H1 (cell line): ENCODE results near the gene LY6G5B. TPM values are rescaled to one million over a fixed set of nuclear protein-coding genes. Genes with fewer than 3 reads are reported as not detected.

Experiments
- CTCF ChIA-PET: fragments of 300-600 bp; sonication (Branson Sonifier 250); formaldehyde crosslinking; loops from one replicate; lab custom pipeline; 2021; ENCODE audit not compliant: partially characterized antibody; lab: Charles Lee
- POLR2A ChIA-PET: fragments of 300-600 bp; sonication (Branson Sonifier 250); formaldehyde crosslinking; loops from one replicate; lab custom pipeline; 2021; ENCODE audit warnings: inconsistent platforms; ENCODE audit not compliant: partially characterized antibody; lab: Charles Lee
- DNase-seq, 2 experiments: peaks; one replicate each; pipeline versions ENCODE4 v3.0.0 to v3.0.0-alpha.2; 2010 to 2022; ENCODE audit warnings: low spot score in 2 of 2, low read depth in 1 of 2, mixed read lengths in 1 of 2
- FAIRE-seq: peaks from 2 replicates; lab custom pipeline; 2011; peaks lifted over from hg19 to GRCh38; lab: Jason Lieb, UNC
- H2AFZ ChIP-seq: 2 replicates; pipeline ENCODE4 v1.8.1; 2012; ENCODE audit warnings: low read length, inconsistent platforms
- H2AK5ac ChIP-seq: 2 replicates; pipeline ENCODE4 v1.6.1; 2013; ENCODE audit warnings: low read depth, low read length
- H2BK120ac ChIP-seq: replicated peaks from 2 replicates; pipeline ENCODE3; 2013; ENCODE audit warnings: low read depth, low read length, inconsistent platforms
- H2BK12ac ChIP-seq: 2 replicates; pipeline ENCODE4 v1.6.1; 2013; ENCODE audit warnings: low read depth, low read length
- H2BK15ac ChIP-seq: 2 replicates; pipeline ENCODE4 v1.6.1; 2013; ENCODE audit warnings: low read length
- H2BK20ac ChIP-seq: 2 replicates; pipeline ENCODE4 v1.6.1; 2013; ENCODE audit warnings: low read length
- H2BK5ac ChIP-seq: 2 replicates; pipeline ENCODE4 v1.6.1; 2013; ENCODE audit warnings: low read depth, low read length
- H3K14ac ChIP-seq: 2 replicates; pipeline ENCODE4 v1.6.1; 2013; ENCODE audit warnings: inconsistent platforms; ENCODE audit not compliant: insufficient read length
- H3K18ac ChIP-seq: 2 replicates; pipeline ENCODE4 v1.6.1; 2013; ENCODE audit warnings: low read length; ENCODE audit errors: extremely low read depth
- H3K23ac ChIP-seq: 2 replicates; pipeline ENCODE4 v1.6.1; 2013; ENCODE audit warnings: inconsistent platforms; ENCODE audit not compliant: insufficient read length
- H3K23me2 ChIP-seq: 2 replicates; pipeline ENCODE4 v1.6.1; 2013; ENCODE audit warnings: low read depth, low read length
- H3K27ac ChIP-seq: 2 replicates; pipeline ENCODE4 v1.6.1; 2011; ENCODE audit warnings: low read depth, low read length, inconsistent platforms
- H3K27me3 ChIP-seq, 4 experiments: replicated peaks in 1 of 4; 1 replicate in 1 of 4; 2 replicates in 3 of 4; pipeline versions ENCODE4 v1.6.1 to v1.8.1; 2011 to 2013; ENCODE audit warnings: low read length in 3 of 4, mild to moderate bottlenecking in 3 of 4, inconsistent platforms in 2 of 4, mixed read lengths in 2 of 4, moderate library complexity in 1 of 4; ENCODE audit not compliant: control insufficient read depth in 3 of 4, insufficient read depth in 3 of 4; ENCODE audit errors: extremely low read depth in 1 of 4
- H3K36me3 ChIP-seq, 4 experiments: 2 replicates each; pipeline versions ENCODE4 v1.6.1 to v1.8.1; 2011 to 2013; ENCODE audit warnings: mild to moderate bottlenecking in 4 of 4, low read length in 3 of 4, moderate library complexity in 2 of 4, control low read depth in 1 of 4, inconsistent platforms in 1 of 4; ENCODE audit not compliant: insufficient read depth in 4 of 4, control insufficient read depth in 2 of 4
- H3K4ac ChIP-seq: replicated peaks from 2 replicates; pipeline ENCODE3; 2013; ENCODE audit warnings: low read length, low read depth, mixed read lengths, inconsistent platforms; ENCODE audit not compliant: insufficient read length
- H3K4me1 ChIP-seq, 4 experiments: replicated peaks in 1 of 4; 1 replicate in 1 of 4; 2 replicates in 3 of 4; pipeline versions ENCODE4 v1.6.1 to v1.8.1; 2011 to 2013; ENCODE audit warnings: low read length in 3 of 4, inconsistent platforms in 2 of 4, mixed read lengths in 1 of 4; ENCODE audit not compliant: insufficient read depth in 4 of 4, control insufficient read depth in 3 of 4
- H3K4me2 ChIP-seq, 2 experiments: 2 replicates each; pipeline versions ENCODE4 v1.6.1 to v1.8.1; 2011 to 2013; ENCODE audit warnings: low read depth in 2 of 2, low read length in 2 of 2, control low read depth in 1 of 2, inconsistent platforms in 1 of 2, mild to moderate bottlenecking in 1 of 2; ENCODE audit not compliant: insufficient read depth in 1 of 2
- H3K4me3 ChIP-seq, 4 experiments: fragments of 200-600, 300-600 bp in 1 of 4; sonication (generic), shearing (Covaris generic), sonication (Bioruptor Twin) in 1 of 4; 2 replicates each; pipeline versions ENCODE4 v1.5.1 to v1.8.1; 2011 to 2016; ENCODE audit warnings: low read length in 4 of 4, low read depth in 3 of 4, control low read depth in 2 of 4, inconsistent platforms in 2 of 4, mild to moderate bottlenecking in 2 of 4, mixed read lengths in 1 of 4, moderate library complexity in 1 of 4; ENCODE audit not compliant: insufficient read depth in 2 of 4; ENCODE audit errors: extremely low read depth in 1 of 4
- H3K56ac ChIP-seq: replicated peaks from 2 replicates; pipeline ENCODE3; 2013; ENCODE audit warnings: low read depth, mild to moderate bottlenecking, mixed read lengths, low read length, inconsistent platforms; ENCODE audit not compliant: insufficient read length
- H3K79me1 ChIP-seq: 2 replicates; pipeline ENCODE4 v1.6.1; 2013; ENCODE audit warnings: low read depth, low read length, control low read depth
- H3K79me2 ChIP-seq, 2 experiments: 2 replicates each; pipeline versions ENCODE4 v1.6.1 to v1.8.1; 2012 to 2013; ENCODE audit warnings: low read length in 2 of 2, mild to moderate bottlenecking in 2 of 2, inconsistent platforms in 1 of 2; ENCODE audit not compliant: insufficient read depth in 2 of 2, control insufficient read depth in 1 of 2
- H3K9ac ChIP-seq, 4 experiments: replicated peaks in 1 of 4; 1 replicate in 1 of 4; 2 replicates in 3 of 4; pipeline versions ENCODE4 v1.6.1 to v1.8.1; 2011 to 2013; ENCODE audit warnings: low read depth in 3 of 4, low read length in 3 of 4, control low read depth in 2 of 4, mild to moderate bottlenecking in 2 of 4, moderate library complexity in 2 of 4, inconsistent platforms in 1 of 4; ENCODE audit errors: extremely low read depth in 1 of 4
- H3K9me3 ChIP-seq, 2 experiments: 2 replicates each; pipeline versions ENCODE4 v1.6.1 to v1.8.1; 2012 to 2013; ENCODE audit warnings: mild to moderate bottlenecking in 2 of 2, moderate library complexity in 2 of 2, control low read depth in 1 of 2, inconsistent platforms in 1 of 2, low read depth in 1 of 2, low read length in 1 of 2, mixed read lengths in 1 of 2; ENCODE audit not compliant: insufficient read depth in 2 of 2
- H4K20me1 ChIP-seq, 2 experiments: replicated peaks in 1 of 2; 2 replicates each; pipeline versions ENCODE3 to v1.8.1; 2011 to 2013; ENCODE audit warnings: inconsistent platforms in 2 of 2, low read length in 2 of 2, mild to moderate bottlenecking in 1 of 2; ENCODE audit not compliant: insufficient read depth in 2 of 2, control insufficient read depth in 1 of 2
- H4K5ac ChIP-seq: 2 replicates; pipeline ENCODE4 v1.6.1; 2013; ENCODE audit warnings: low read length, low read depth, mixed read lengths, inconsistent platforms; ENCODE audit not compliant: insufficient read length
- H4K8ac ChIP-seq: 2 replicates; pipeline ENCODE4 v1.8.0; 2013; ENCODE audit warnings: mild to moderate bottlenecking, moderate library complexity, low read length, inconsistent platforms; ENCODE audit not compliant: insufficient read depth; ENCODE audit errors: extremely low read depth
- H4K91ac ChIP-seq: replicated peaks from 2 replicates; pipeline ENCODE3; 2013; ENCODE audit warnings: low read length, mixed read lengths, inconsistent platforms; ENCODE audit not compliant: insufficient read length
- CBX5 ChIP-seq: fragments of 300-800, 300-1000 bp; sonication (generic); IDR thresholded peaks from 2 replicates; pipeline ENCODE4 v1.7.1; 2016; ENCODE audit warnings: antibody characterized with exemption, low read length, low read depth
- CTCF ChIP-seq, 3 experiments: IDR thresholded peaks; 1 replicate in 2 of 3; 2 replicates in 1 of 3; pipeline versions ENCODE4 v1.5.1 to v1.6.1; 2011; ENCODE audit warnings: low read length in 3 of 3, mild to moderate bottlenecking in 3 of 3, inconsistent platforms in 2 of 3, low read depth in 1 of 3, moderate library complexity in 1 of 3; ENCODE audit not compliant: insufficient read depth in 1 of 3; ENCODE audit errors: control extremely low read depth in 1 of 3
- SP4 ChIP-seq: IDR thresholded peaks from 2 replicates; pipeline ENCODE4 v1.6.1; 2012; ENCODE audit warnings: low read length, inconsistent platforms
- USF2 ChIP-seq: IDR thresholded peaks from 2 replicates; pipeline ENCODE4 v1.6.1; 2011; ENCODE audit warnings: low read length, improper control_type of control experiment
- WGBS, 2 experiments: shearing (Covaris generic) in 1 of 2; methylation state at CpG; one replicate each; pipeline versions ENCODE4 v1.1.6 to v1.1.7; 2013 to 2015; ENCODE audit warnings: low lambda C conversion rate in 2 of 2, mixed read lengths in 2 of 2, inconsistent platforms in 1 of 2, low coverage in 1 of 2, missing lambda C conversion rate in 1 of 2; ENCODE audit not compliant: insufficient replicate concordance in 2 of 2, insufficient coverage in 1 of 2, insufficient read length in 1 of 2; ENCODE audit errors: extremely low coverage in 1 of 2, missing lambda C conversion rate in 1 of 2; 5-methylcytosine and 5-hydroxymethylcytosine counted together
- polyA plus RNA-seq, 7 experiments: library from polyadenylated mRNA; depleted of rRNA in 3 of 7; stranded (reverse) in 5 of 7; unstranded in 2 of 7; fragments of >200 nt in 5 of 7; fragments of 200-250 nt in 2 of 7; gene quantifications; 1 replicate in 5 of 7; 2 replicates in 1 of 7; 4 replicates in 1 of 7; pipeline versions ENCODE4 v1.2.1 to v1.2.3, GENCODE V29; 2011 to 2013; ENCODE audit warnings: missing spikeins in 2 of 7, mixed read lengths in 2 of 7
- total RNA-seq: library from RNA; stranded (reverse); fragmentation: NEBNext Ultra II Directional; extraction: Animal tissue kit (Norgen Biotek cat#: 25700); gene quantifications from 2 replicates; pipeline ENCODE4 v1.2.1, GENCODE V29; 2021

Gene LY6G5B
- total and polyA plus RNA-seq, 2 of the 8 experiments (the other 6 are each of a cell fraction or from before 2014, with no cell fraction given) = 10.6 to 12.6 TPM

- Histone ChIP-seq H2AFZ (peak overlapping the region; percentile 37; the same call in 1 of the 2 replicates), H4K8ac (no peak overlapping the region), H3K23ac (no peak overlapping the region), H4K20me1 (no peaks in the 10 kb centered on the region), H4K5ac (no peak overlapping the region), H2BK5ac (no peak overlapping the region), H3K4me2 (peak overlapping the region; percentile 86 to 90), H2BK120ac (no peak overlapping the region), H3K4ac (no peak overlapping the region), H2BK12ac (0 out of 2 replicates have a peak overlapping the region, but pooled peaks have one; percentile 62), H3K23me2 (peaks cover 11% of the 10 kb centered on the region; the same call in 1 of the 2 replicates), H3K79me2 (no peaks in the 10 kb centered on the region), H3K4me3 (peak overlapping the region; percentile 58 to 76 (median 63); a peak in 6 of 8 replicates), H3K56ac (no peak overlapping the region), H2BK15ac (peak overlapping the region; percentile 53; the same call in 1 of the 2 replicates), H4K91ac (no peak overlapping the region), H3K9me3 (no peaks in the 10 kb centered on the region), H3K27ac (no peak overlapping the region), H3K14ac (no peak overlapping the region), H3K9ac (peak overlapping the region in 1 of 4 experiments; percentile 64; a peak in 3 of 7 replicates), H2AK5ac (no peak overlapping the region), H3K36me3 (peaks cover 0 to 13% (median 9%) of the 10 kb centered on the region in 4 experiments; a peak in 4 of 8 replicates), H3K79me1 (no peaks in the 10 kb centered on the region), H3K18ac (no peak overlapping the region; the same call in 1 of the 2 replicates), H3K27me3 (peaks cover 3 to 13% (median 12%) of the 10 kb centered on the region in 4 experiments; a peak in 6 of 7 replicates), H3K4me1 (peaks cover 0 to 10% (median 8%) of the 10 kb centered on the region in 4 experiments; a peak in 5 of 7 replicates), H2BK20ac (no peak overlapping the region)
- TF ChIP-seq SP4 = no peak
- TF ChIP-seq USF2 = no peak
- no peak for TF ChIP-seq CTCF (IDR thresholded peaks at IDR 0.05; ENCODE audit: control extremely low read depth in 1 of 3, insufficient read depth in 1 of 3, low read depth in 1 of 3, low read length in 3 of 3)
- no peak for TF ChIP-seq CBX5
- DNase-seq = no peak
- 63% methylated on average over 13 of the region's 13 CpGs; no CpG with 5 or more reads in 1 of the 2 experiments for WGBS, 2 experiments
- ChIA-PET POLR2A (interaction anchor here (0.8 to 2.0 kb wide), 11 partner anchors 9 to 153 kb away, joined by 3 to 11 read pairs (median 4); partner anchors contain the start of genes ABHD16A, BAG6, C6orf47 and DDX39B), CTCF (interaction anchor here (0.6 to 2.5 kb wide), 8 partner anchors 20 to 240 kb away, joined by 3 to 11 read pairs (median 5); partner anchors contain the start of gene ABHD16A)
- FAIRE-seq = no peak
These were observed 13.8 kb downstream of the LY6G5B start for GRCh38 chr6:31683591-31683990.
